ENCODE results near the gene SEMA3G.

SEMA3G gene

DNA sequence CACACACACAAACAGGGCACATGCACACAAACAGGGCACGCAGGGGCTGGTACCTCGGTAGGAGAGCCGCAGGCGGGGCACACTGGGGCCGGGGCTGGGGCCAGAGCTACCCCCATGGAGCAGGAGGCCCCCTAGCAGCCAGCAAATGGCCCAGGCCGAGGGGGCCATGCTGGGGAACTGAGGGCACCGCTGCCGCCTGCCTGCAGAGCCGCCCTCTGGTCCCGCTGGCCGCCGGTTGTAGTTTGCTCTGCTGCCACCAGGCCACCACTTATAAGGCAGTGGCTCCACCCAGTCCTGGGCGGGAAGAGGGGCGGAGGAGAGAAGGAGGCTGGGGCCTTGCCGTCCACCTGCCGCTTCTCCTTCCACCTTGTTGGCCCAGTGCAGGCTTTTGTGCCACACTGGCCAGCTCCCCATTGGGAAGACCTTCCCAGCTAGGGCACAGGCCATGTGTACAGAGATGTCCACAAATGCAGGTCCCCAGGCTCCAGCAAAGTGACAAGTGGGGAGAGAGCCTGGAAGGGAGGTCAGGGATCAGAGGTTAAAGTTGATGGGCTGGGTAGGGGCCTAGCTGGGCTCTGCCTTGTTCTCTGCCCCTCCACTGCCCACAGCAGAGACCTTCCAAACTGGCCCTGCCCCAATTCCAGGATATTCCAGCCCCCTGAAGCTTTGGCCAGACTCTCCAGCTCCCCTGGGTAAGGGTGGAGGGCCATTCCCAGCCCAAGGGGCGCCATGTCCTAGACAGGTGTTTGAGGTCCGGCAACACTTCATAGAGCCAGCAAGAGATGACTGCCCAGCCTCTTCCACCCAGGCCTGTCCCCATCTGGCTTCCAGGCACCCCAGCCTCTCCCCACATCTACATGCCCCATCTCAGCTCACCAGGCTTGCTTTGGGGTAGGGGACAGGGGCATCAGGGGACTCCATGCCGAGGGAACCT is at the start of gene SEMA3G:
SEMA3G (minus strand) TSS at position 244 of the 934 bp plus-strand sequence; CDS start at position 168, 76 bp downstream.
- Mint-ChIP-seq H3K27me3 (no peaks in the 10 kb centered on the region), H3K4me1 (ENCODE audit: low read depth) (no peaks in the 10 kb centered on the region), H3K36me3 (ENCODE audit: low read depth) (no peaks in the 10 kb centered on the region), H3K9me3 (no peaks in the 10 kb centered on the region), H3K4me3 (no peak within 1 kb of the TSS), H3K27ac (no peak within 1 kb of the TSS)

GRCh38 chr3:52494445-52494844 is 49.5 kb upstream of the SEMA3G start:
- peaks cover 15% of the 10 kb centered on the region for H3K36me3 Mint-ChIP-seq (ENCODE audit: low read depth)
- H3K9me3 Mint-ChIP-seq: no peaks in the 10 kb centered on the region
- peaks cover 9% of the 10 kb centered on the region for H3K4me1 Mint-ChIP-seq (ENCODE audit: low read depth)
- H3K27me3 Mint-ChIP-seq: no peaks in the 10 kb centered on the region
- H3K4me3 Mint-ChIP-seq: no peak overlapping the region
- no peak overlapping the region for H3K27ac Mint-ChIP-seq

- Mint-ChIP-seq H3K36me3 (ENCODE audit: low read depth) (peaks cover 15% of the 10 kb centered on the region), H3K9me3 (no peaks in the 10 kb centered on the region), H3K4me3 (no peak overlapping the region), H3K4me1 (ENCODE audit: low read depth) (peaks cover 3% of the 10 kb centered on the region), H3K27me3 (no peaks in the 10 kb centered on the region), H3K27ac (no peak overlapping the region)
Measured at GRCh38 chr3:52493232-52494017, 48.5 kb upstream of the SEMA3G start.

- H3K4me3 Mint-ChIP-seq: no peak overlapping the region
- H3K36me3 Mint-ChIP-seq (ENCODE audit: low read depth): peaks cover 15% of the 10 kb centered on the region
- no peaks in the 10 kb centered on the region for H3K27me3 Mint-ChIP-seq
- H3K9me3 Mint-ChIP-seq: no peaks in the 10 kb centered on the region
- H3K4me1 Mint-ChIP-seq (ENCODE audit: low read depth): no peaks in the 10 kb centered on the region
- no peak overlapping the region for H3K27ac Mint-ChIP-seq
Measured at GRCh38 chr3:52492059-52492458, 47.2 kb upstream of the SEMA3G start.

- H3K36me3 Mint-ChIP-seq (ENCODE audit: low read depth): peaks cover 19% of the 10 kb centered on the region
- no peaks in the 10 kb centered on the region for H3K27me3 Mint-ChIP-seq
- H3K4me1 Mint-ChIP-seq (ENCODE audit: low read depth): no peaks in the 10 kb centered on the region
- H3K9me3 Mint-ChIP-seq: no peaks in the 10 kb centered on the region
- H3K4me3 Mint-ChIP-seq: no peak overlapping the region
- no peak overlapping the region for H3K27ac Mint-ChIP-seq
Measured at GRCh38 chr3:52490939-52491526, 46.1 kb upstream of the SEMA3G start.

- no peaks in the 10 kb centered on the region for H3K4me1 Mint-ChIP-seq (ENCODE audit: low read depth)
- H3K4me3 Mint-ChIP-seq: no peak overlapping the region
- H3K9me3 Mint-ChIP-seq: no peaks in the 10 kb centered on the region
- H3K36me3 Mint-ChIP-seq (ENCODE audit: low read depth): peaks cover 25% of the 10 kb centered on the region
- no peak overlapping the region for H3K27ac Mint-ChIP-seq
- no peaks in the 10 kb centered on the region for H3K27me3 Mint-ChIP-seq
Measured at GRCh38 chr3:52490035-52490938, 45.4 kb upstream of the SEMA3G start.

DNA sequence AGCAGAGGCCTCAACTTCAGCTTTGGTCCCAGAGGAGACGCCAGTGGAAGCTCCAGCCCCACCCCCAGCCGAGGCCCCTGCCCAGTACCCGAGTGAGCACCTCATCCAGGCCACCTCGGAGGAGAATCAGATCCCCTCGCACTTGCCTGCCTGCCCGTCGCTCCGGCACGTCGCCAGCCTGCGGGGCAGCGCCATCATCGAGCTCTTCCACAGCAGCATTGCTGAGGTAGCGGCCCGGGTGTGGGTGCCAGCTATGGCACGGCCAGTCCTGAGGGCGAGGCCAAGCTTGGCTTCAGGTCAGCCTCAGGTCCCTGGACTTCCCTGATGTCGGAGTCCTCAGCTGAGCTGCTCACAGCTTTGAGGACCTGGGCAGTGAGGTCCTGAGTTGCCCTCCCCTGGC is 44.5 kb upstream of the SEMA3G start:
- Mint-ChIP-seq H3K4me1 (ENCODE audit: low read depth) (no peaks in the 10 kb centered on the region), H3K27me3 (no peaks in the 10 kb centered on the region), H3K27ac (no peak overlapping the region), H3K4me3 (no peak overlapping the region), H3K9me3 (no peaks in the 10 kb centered on the region), H3K36me3 (ENCODE audit: low read depth) (peaks cover 26% of the 10 kb centered on the region)

GRCh38 chr3:52488746-52489145 is 43.8 kb upstream of the SEMA3G start:
- H3K36me3 Mint-ChIP-seq (ENCODE audit: low read depth): peaks cover 26% of the 10 kb centered on the region
- no peaks in the 10 kb centered on the region for H3K27me3 Mint-ChIP-seq
- H3K9me3 Mint-ChIP-seq: no peaks in the 10 kb centered on the region
- H3K4me1 Mint-ChIP-seq (ENCODE audit: low read depth): no peaks in the 10 kb centered on the region
- no peak overlapping the region for H3K4me3 Mint-ChIP-seq
- no peak overlapping the region for H3K27ac Mint-ChIP-seq

DNA sequence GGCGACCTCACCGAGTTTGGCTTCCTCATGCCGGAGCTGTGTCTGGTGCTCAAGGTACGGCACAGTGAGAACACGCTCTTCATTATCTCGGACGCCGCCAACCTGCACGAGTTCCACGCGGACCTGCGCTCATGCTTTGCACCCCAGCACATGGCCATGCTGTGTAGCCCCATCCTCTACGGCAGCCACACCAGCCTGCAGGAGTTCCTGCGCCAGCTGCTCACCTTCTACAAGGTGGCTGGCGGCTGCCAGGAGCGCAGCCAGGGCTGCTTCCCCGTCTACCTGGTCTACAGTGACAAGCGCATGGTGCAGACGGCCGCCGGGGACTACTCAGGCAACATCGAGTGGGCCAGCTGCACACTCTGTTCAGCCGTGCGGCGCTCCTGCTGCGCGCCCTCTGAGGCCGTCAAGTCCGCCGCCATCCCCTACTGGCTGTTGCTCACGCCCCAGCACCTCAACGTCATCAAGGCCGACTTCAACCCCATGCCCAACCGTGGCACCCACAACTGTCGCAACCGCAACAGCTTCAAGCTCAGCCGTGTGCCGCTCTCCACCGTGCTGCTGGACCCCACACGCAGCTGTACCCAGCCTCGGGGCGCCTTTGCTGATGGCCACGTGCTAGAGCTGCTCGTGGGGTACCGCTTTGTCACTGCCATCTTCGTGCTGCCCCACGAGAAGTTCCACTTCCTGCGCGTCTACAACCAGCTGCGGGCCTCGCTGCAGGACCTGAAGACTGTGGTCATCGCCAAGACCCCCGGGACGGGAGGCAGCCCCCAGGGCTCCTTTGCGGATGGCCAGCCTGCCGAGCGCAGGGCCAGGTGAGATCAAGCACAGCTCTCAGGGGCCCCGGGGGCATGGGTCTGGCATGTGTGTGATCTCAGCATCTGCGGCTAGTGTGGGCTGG is 43.1 kb upstream of the SEMA3G start:
- Mint-ChIP-seq H3K27ac (no peak overlapping the region), H3K4me1 (ENCODE audit: low read depth) (no peaks in the 10 kb centered on the region), H3K9me3 (no peaks in the 10 kb centered on the region), H3K36me3 (ENCODE audit: low read depth) (peaks cover 26% of the 10 kb centered on the region), H3K27me3 (no peaks in the 10 kb centered on the region), H3K4me3 (no peak overlapping the region)

DNA sequence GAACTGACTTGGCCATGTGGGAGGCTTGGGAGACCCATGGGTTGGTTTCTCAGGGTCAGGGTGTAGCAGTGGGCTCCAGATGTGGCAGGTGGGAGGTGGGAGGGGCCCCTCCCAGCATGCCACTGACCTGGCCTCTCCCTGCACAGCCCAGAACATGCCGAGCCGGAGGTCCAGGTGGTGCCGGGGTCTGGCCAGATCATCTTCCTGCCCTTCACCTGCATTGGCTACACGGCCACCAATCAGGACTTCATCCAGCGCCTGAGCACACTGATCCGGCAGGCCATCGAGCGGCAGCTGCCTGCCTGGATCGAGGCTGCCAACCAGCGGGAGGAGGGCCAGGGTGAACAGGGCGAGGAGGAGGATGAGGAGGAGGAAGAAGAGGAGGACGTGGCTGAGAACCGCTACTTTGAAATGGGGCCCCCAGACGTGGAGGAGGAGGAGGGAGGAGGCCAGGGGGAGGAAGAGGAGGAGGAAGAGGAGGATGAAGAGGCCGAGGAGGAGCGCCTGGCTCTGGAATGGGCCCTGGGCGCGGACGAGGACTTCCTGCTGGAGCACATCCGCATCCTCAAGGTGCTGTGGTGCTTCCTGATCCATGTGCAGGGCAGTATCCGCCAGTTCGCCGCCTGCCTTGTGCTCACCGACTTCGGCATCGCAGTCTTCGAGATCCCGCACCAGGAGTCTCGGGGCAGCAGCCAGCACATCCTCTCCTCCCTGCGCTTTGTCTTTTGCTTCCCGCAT is 42.3 kb upstream of the SEMA3G start:
- H3K9me3 Mint-ChIP-seq: no peaks in the 10 kb centered on the region
- no peak overlapping the region for H3K4me3 Mint-ChIP-seq
- no peak overlapping the region for H3K27ac Mint-ChIP-seq
- no peaks in the 10 kb centered on the region for H3K4me1 Mint-ChIP-seq (ENCODE audit: low read depth)
- H3K36me3 Mint-ChIP-seq (ENCODE audit: low read depth): peaks cover 26% of the 10 kb centered on the region
- H3K27me3 Mint-ChIP-seq: no peaks in the 10 kb centered on the region

GRCh38 chr3:52484680-52485461 is 40.0 kb upstream of the SEMA3G start:
- H3K27ac Mint-ChIP-seq: no peak overlapping the region
- no peaks in the 10 kb centered on the region for H3K4me1 Mint-ChIP-seq (ENCODE audit: low read depth)
- no peaks in the 10 kb centered on the region for H3K9me3 Mint-ChIP-seq
- H3K36me3 Mint-ChIP-seq (ENCODE audit: low read depth): peaks cover 32% of the 10 kb centered on the region
- H3K27me3 Mint-ChIP-seq: no peaks in the 10 kb centered on the region
- no peak overlapping the region for H3K4me3 Mint-ChIP-seq

- Mint-ChIP-seq H3K27me3 (no peaks in the 10 kb centered on the region), H3K9me3 (no peaks in the 10 kb centered on the region), H3K4me1 (ENCODE audit: low read depth) (no peaks in the 10 kb centered on the region), H3K27ac (no peak overlapping the region), H3K4me3 (no peak overlapping the region), H3K36me3 (ENCODE audit: low read depth) (peaks cover 37% of the 10 kb centered on the region)
Measured at GRCh38 chr3:52483577-52484381, 38.9 kb upstream of the SEMA3G start.
